K562 (cell line): Measurements from ENCODE around the gene C2orf72. TPM values are rescaled to one million over a fixed set of nuclear protein-coding genes. Genes with fewer than 3 reads are reported as not detected.

Source experiments
- ATAC-seq: fragments of 200-7000 bp; cut with Tn5 transposase; 3 replicates; pipeline ENCODE4 v1.9.1; 2020; ENCODE audit warnings: moderate library complexity
- BruUV-seq: library from RNA; stranded (reverse); fragments of 400-500 nt; replicated peaks from 2 replicates; lab custom pipeline; 2021; lab: Mats Ljungman, UMichigan
- CTCF ChIA-PET: fragments of 300-600 bp; formaldehyde crosslinking; extraction: SDS; loops from one replicate; lab custom pipeline; 2021; ENCODE audit warnings: low intra/inter-chr PET ratio; lab: Yijun Ruan, JAX
- POLR2A ChIA-PET: fragments of 300-600, 350-650 bp; sonication (Branson Sonifier 250); formaldehyde crosslinking; extraction: SDS; loops from one replicate; lab custom pipeline; 2021; ENCODE audit warnings: antibody characterized with exemption, inconsistent platforms; lab: Yijun Ruan, JAX
- DNase-seq, 4 experiments: peaks; one replicate each; pipeline versions ENCODE4 v3.0.0 to v3.0.0-alpha.2; 2011 to 2018; ENCODE audit warnings: low spot score in 3 of 4, mixed read lengths in 3 of 4; ENCODE audit errors: extremely low read depth in 1 of 4
- FAIRE-seq: peaks from 2 replicates; lab custom pipeline; 2011; peaks lifted over from hg19 to GRCh38; lab: Jason Lieb, UNC
- H2AFZ ChIP-seq: 2 replicates; pipeline ENCODE4 v1.6.0; 2011; ENCODE audit warnings: low read depth, low read length, control low read depth, inconsistent platforms
- H3K27ac ChIP-seq: fragments of 200-600 bp; 3 replicates; pipeline ENCODE4 v1.8.0; 2011; ENCODE audit warnings: low read depth, mild to moderate bottlenecking, control low read depth, inconsistent platforms, low read length, moderate library complexity, mixed read lengths; ENCODE audit errors: extremely low read depth
- H3K27me3 ChIP-seq, 2 experiments: fragments of 300-600 bp in 1 of 2; 2 replicates in 1 of 2; 3 replicates in 1 of 2; pipeline versions ENCODE4 v1.6.0 to v1.8.0; 2011; ENCODE audit warnings: inconsistent platforms in 2 of 2, low read length in 2 of 2, mild to moderate bottlenecking in 1 of 2, mixed read lengths in 1 of 2, moderate library complexity in 1 of 2; ENCODE audit not compliant: control insufficient read depth in 2 of 2, insufficient read depth in 2 of 2
- H3K36me3 ChIP-seq: fragments of 300-600 bp; 3 replicates; pipeline ENCODE4 v1.8.0; 2011; ENCODE audit warnings: mild to moderate bottlenecking, low read length, inconsistent platforms; ENCODE audit not compliant: control insufficient read depth, insufficient read depth
- H3K4me1 ChIP-seq, 2 experiments: fragments of 200-600 bp in 1 of 2; replicated peaks in 1 of 2; 2 replicates in 1 of 2; 3 replicates in 1 of 2; pipeline versions ENCODE4 v1.5.1 to v1.8.0; 2011; ENCODE audit warnings: inconsistent platforms in 2 of 2, low read length in 2 of 2, mild to moderate bottlenecking in 1 of 2, mixed read lengths in 1 of 2, moderate library complexity in 1 of 2; ENCODE audit not compliant: control insufficient read depth in 2 of 2, insufficient read depth in 2 of 2
- H3K4me2 ChIP-seq: 2 replicates; pipeline ENCODE4 v1.6.1; 2011; ENCODE audit warnings: low read length, control low read depth, inconsistent platforms, mixed read lengths; ENCODE audit not compliant: insufficient read depth
- H3K4me3 ChIP-seq: fragments of 200-600 bp; sonication (generic), shearing (Covaris generic); 2 replicates; pipeline ENCODE4 v1.5.1; 2016; ENCODE audit warnings: control low read depth, inconsistent platforms
- H3K79me2 ChIP-seq: fragments of 200-600 bp; 3 replicates; pipeline ENCODE4 v1.8.0; 2011; ENCODE audit warnings: low read length, inconsistent platforms; ENCODE audit not compliant: control insufficient read depth, insufficient read depth
- H3K9ac ChIP-seq, 2 experiments: 2 replicates each; pipeline versions ENCODE4 v1.6.0 to v1.6.1; 2011; ENCODE audit warnings: low read depth in 2 of 2, low read length in 2 of 2, control low read depth in 1 of 2, inconsistent platforms in 1 of 2, mild to moderate bottlenecking in 1 of 2, mixed read lengths in 1 of 2; ENCODE audit not compliant: insufficient read depth in 1 of 2
- H3K9me1 ChIP-seq: one replicate; pipeline ENCODE4 v1.6.0; 2011; ENCODE audit warnings: inconsistent platforms, mild to moderate bottlenecking, low read length, moderate library complexity; ENCODE audit not compliant: control insufficient read depth, insufficient read depth
- H3K9me3 ChIP-seq: replicated peaks from 2 replicates; pipeline ENCODE4 v1.5.1; 2011; ENCODE audit warnings: low read depth, low read length, inconsistent platforms; ENCODE audit not compliant: control insufficient read depth, insufficient read depth
- H4K20me1 ChIP-seq: replicated peaks from 2 replicates; pipeline ENCODE4 v1.6.1; 2011; ENCODE audit warnings: low read length, inconsistent platforms, mixed read lengths; ENCODE audit not compliant: control insufficient read depth, insufficient read depth
- BCLAF1 ChIP-seq, 2 experiments: fragments of 450-650 bp in 1 of 2; IDR thresholded peaks; 2 replicates each; pipeline ENCODE4 v1.6.1; 2011 to 2017; ENCODE audit warnings: low read depth in 2 of 2, antibody characterized with exemption in 1 of 2, borderline replicate concordance in 1 of 2, low read length in 1 of 2, mild to moderate bottlenecking in 1 of 2, mixed read lengths in 1 of 2; ENCODE audit not compliant: control insufficient read depth in 1 of 2
- E2F4 ChIP-seq: sonication (generic); formaldehyde crosslinking; IDR thresholded peaks from 2 replicates; pipeline ENCODE4 v1.8.0; 2022; ENCODE audit warnings: mild to moderate bottlenecking, low read depth, missing genetic modification reagents
- ETV6 ChIP-seq, 3 experiments: fragments of 150-350 bp in 1 of 3; sonication (generic) in 1 of 3; formaldehyde crosslinking in 1 of 3; IDR thresholded peaks; 2 replicates each; pipeline versions ENCODE4 v1.6.1 to v1.8.0; 2014 to 2022; ENCODE audit warnings: borderline replicate concordance in 2 of 3, low read depth in 2 of 3, antibody characterized with exemption in 1 of 3, low read length in 1 of 3, mild to moderate bottlenecking in 1 of 3, missing genetic modification reagents in 1 of 3
- HDAC8 ChIP-seq: fragments of 450-650 bp; IDR thresholded peaks from 2 replicates; pipeline ENCODE4 v1.6.1; 2016; ENCODE audit warnings: mild to moderate bottlenecking, missing genetic modification characterization, moderate library complexity, missing compliant biosample characterization
- HES1 ChIP-seq: fragments of 450-650 bp; IDR thresholded peaks from 2 replicates; pipeline ENCODE4 v1.6.1; 2016; ENCODE audit warnings: low read depth, mild to moderate bottlenecking, moderate library complexity
- KLF16 ChIP-seq: IDR thresholded peaks from 2 replicates; pipeline ENCODE4 v1.6.1; 2016; ENCODE audit warnings: antibody characterized with exemption
- MCM5 ChIP-seq: fragments of 450-650 bp; IDR thresholded peaks from 2 replicates; pipeline ENCODE4 v1.6.1; 2016; ENCODE audit warnings: low read depth
- NFE2 ChIP-seq: IDR thresholded peaks from 2 replicates; pipeline ENCODE4 v1.6.1; 2014; ENCODE audit warnings: antibody characterized with exemption, low read depth
- PBX2 ChIP-seq, 2 experiments: IDR thresholded peaks in 1 of 2; conservative IDR thresholded peaks in 1 of 2; 2 replicates each; pipeline ENCODE4 v1.6.1; 2016; ENCODE audit warnings: low read depth in 2 of 2, mild to moderate bottlenecking in 1 of 2, missing compliant biosample characterization in 1 of 2, missing genetic modification characterization in 1 of 2, moderate library complexity in 1 of 2
- POLR2A ChIP-seq: fragments of 450-650 bp; conservative IDR thresholded peaks from 2 replicates; pipeline ENCODE4 v1.6.1; 2016
- RBM25 ChIP-seq: fragments of 200-400 bp; formaldehyde crosslinking; IDR thresholded peaks from 2 replicates; pipeline ENCODE4 v1.6.1; 2018; ENCODE audit warnings: low read length, low read depth, moderate library complexity; ENCODE audit not compliant: severe bottlenecking
- SMAD4 ChIP-seq: fragments of 250-450 bp; sonication (Bioruptor Pico); conservative IDR thresholded peaks from 2 replicates; pipeline ENCODE4 v1.8.0; 2021; ENCODE audit warnings: inconsistent platforms, mild to moderate bottlenecking, moderate library complexity
- TRIM24 ChIP-seq, 2 experiments: fragments of 450-650 bp; IDR thresholded peaks; 2 replicates each; pipeline ENCODE4 v1.6.1; 2016
- WGBS: fragments of 100-300 bp; shearing (Covaris generic); methylation state at CpG from one replicate; pipeline ENCODE4 v1.1.6; 2016; ENCODE audit warnings: low coverage, mixed read lengths; ENCODE audit not compliant: insufficient coverage; ENCODE audit errors: missing lambda C conversion rate; 5-methylcytosine and 5-hydroxymethylcytosine counted together
- in situ Hi-C: fragments of 300-500 bp; cut with MboI; formaldehyde crosslinking; loops from 4 replicates; pipeline ENCODE4 v1.15.0; 2018; ENCODE audit warnings: inconsistent platforms, mixed read lengths
- intact Hi-C: fragments of 100-400 bp; cut with micrococcal nuclease; formaldehyde crosslinking; loops from 2 replicates; pipeline ENCODE4 v1.14.2; 2022
- polyA plus RNA-seq, 8 experiments: library from polyadenylated mRNA; depleted of rRNA in 4 of 8; stranded (reverse) in 5 of 8; unstranded in 3 of 8; fragments of >200 nt; fragmentation: Nextera tagmentation in 2 of 8; fragmentation: Illumina TruSeq in 1 of 8; extraction: Ambion mirVana in 2 of 8; extraction: Trizol in 1 of 8; gene quantifications; 2 replicates each; pipeline versions ENCODE4 v1.2.1 to v1.2.3, GENCODE V29; 2011 to 2014; ENCODE audit warnings: inconsistent platforms in 1 of 8, missing spikeins in 1 of 8
- total RNA-seq, 7 experiments: library from RNA; depleted of rRNA in 6 of 7; stranded (reverse); fragments of >200 nt in 6 of 7; fragmentation: Illumina TruSeq in 2 of 7; extraction: Trizol in 2 of 7; gene quantifications; 2 replicates each; pipeline versions ENCODE4 v1.2.1 to v1.2.3, GENCODE V29; 2011 to 2021; ENCODE audit warnings: low replicate concordance in 1 of 7

The C2orf72 gene
- total and polyA plus RNA-seq, 9 of the 15 experiments (the other 6 are each of a cell fraction or from before 2014, with no cell fraction given): 0.08 to 0.18 (median 0.11) TPM; not detected in 6

- BruUV-seq: no TSS peak
- intact Hi-C loops (no loop called here), in situ Hi-C loops (no loop called here)
- FAIRE-seq (no peak), ATAC-seq (no peak), DNase-seq (no peak)
- no peaks in the 10 kb centered on the region for H3K4me1 ChIP-seq
- no peaks in the 10 kb centered on the region for H3K79me2 ChIP-seq
- no peaks in the 10 kb centered on the region for H3K9me3 ChIP-seq
- CTCF ChIA-PET: no interaction called here
- H2AFZ ChIP-seq: no peak overlapping the region
- H3K4me2 ChIP-seq: no peak overlapping the region
- TF ChIP-seq BCLAF1 (IDR thresholded peaks at IDR 0.05; ENCODE audit: borderline replicate concordance in 1 of 2, control insufficient read depth in 1 of 2, low read depth in 2 of 2, low read length in 1 of 2): no peak
- no peak for TF ChIP-seq PBX2 (CRISPR knock-in tag; IDR thresholded peaks at IDR 0.05; ENCODE audit: low read depth)
- TF ChIP-seq PBX2 (tag; conservative IDR thresholded peaks at IDR 0.05; ENCODE audit: low read depth): no peak
- no peak for TF ChIP-seq SMAD4 (CRISPR knock-in tag)
- TF ChIP-seq RBM25: no peak
- TF ChIP-seq HES1: no peak
- TF ChIP-seq E2F4: no peak
- TF ChIP-seq NFE2: no peak
- TF ChIP-seq MCM5: no peak
- TF ChIP-seq TRIM24 (IDR thresholded peaks at IDR 0.05): no peak
- TF ChIP-seq ETV6 (IDR thresholded peaks at IDR 0.05; ENCODE audit: borderline replicate concordance in 1 of 2, low read depth in 2 of 2, low read length in 1 of 2): no peak
- TF ChIP-seq ETV6 (CRISPR knock-in tag; IDR thresholded peaks at IDR 0.05; ENCODE audit: borderline replicate concordance): no peak
- TF ChIP-seq KLF16: no peak
- TF ChIP-seq POLR2A: no peak
- TF ChIP-seq HDAC8 (tag): no peak
- H3K9ac ChIP-seq: no peak overlapping the region
- no peak overlapping the region for H3K27ac ChIP-seq
- H3K9me1 ChIP-seq: no peaks in the 10 kb centered on the region
- 0% methylated on average over 3 of the region's 3 CpGs for WGBS
- H3K27me3 ChIP-seq: peaks cover 10 to 24% of the 10 kb centered on the region in 2 experiments; a peak in 3 of 5 replicates
- no peaks in the 10 kb centered on the region for H3K36me3 ChIP-seq
- no peak overlapping the region for H3K4me3 ChIP-seq
- no peaks in the 10 kb centered on the region; the same call in 1 of the 2 replicates for H4K20me1 ChIP-seq
- POLR2A ChIA-PET: no interaction called here
Observed at GRCh38 chr2:231012463-231012862, 24.9 kb upstream of the C2orf72 start.
